Osteoblast (primary cell): ENCODE results near the gene SLC41A3. TPM values are rescaled to one million over a fixed set of nuclear protein-coding genes. Genes with fewer than 3 reads are reported as not detected.

Source experiments
- DNase-seq: peaks from one replicate; pipeline ENCODE4 v3.0.0; 2011; ENCODE audit warnings: low spot score, mixed read lengths; ENCODE audit not compliant: insufficient read length; ENCODE audit errors: missing footprints
- H2AFZ ChIP-seq: 2 replicates; pipeline ENCODE4 v1.6.0; 2011; ENCODE audit warnings: mild to moderate bottlenecking, low read length
- H3K27ac ChIP-seq: 2 replicates; pipeline ENCODE4 v1.5.1; 2011; ENCODE audit warnings: mild to moderate bottlenecking, low read depth, low read length, moderate library complexity
- H3K27me3 ChIP-seq: 2 replicates; pipeline ENCODE4 v1.6.0; 2012; ENCODE audit warnings: mild to moderate bottlenecking, control low read depth, inconsistent platforms, low read length, moderate library complexity; ENCODE audit not compliant: insufficient read depth
- H3K36me3 ChIP-seq: 2 replicates; pipeline ENCODE4 v1.5.1; 2011; ENCODE audit warnings: mild to moderate bottlenecking, low read length, control low read depth, moderate library complexity; ENCODE audit not compliant: insufficient read depth
- H3K4me1 ChIP-seq: 2 replicates; pipeline ENCODE4 v1.5.1; 2011; ENCODE audit warnings: mild to moderate bottlenecking, low read length, control low read depth, moderate library complexity; ENCODE audit not compliant: insufficient read depth
- H3K4me2 ChIP-seq: 2 replicates; pipeline ENCODE4 v1.6.0; 2011; ENCODE audit warnings: mild to moderate bottlenecking, low read length; ENCODE audit not compliant: insufficient read depth
- H3K4me3 ChIP-seq: fragments of 200-600 bp; sonication (generic); 3 replicates; pipeline ENCODE4 v1.5.1; 2012; ENCODE audit warnings: mild to moderate bottlenecking, low read length, inconsistent platforms; ENCODE audit not compliant: insufficient read depth
- H3K79me2 ChIP-seq: 2 replicates; pipeline ENCODE4 v1.6.0; 2012; ENCODE audit warnings: mild to moderate bottlenecking, low read length, control low read depth, inconsistent platforms; ENCODE audit not compliant: insufficient read depth
- H3K9me3 ChIP-seq: 2 replicates; pipeline ENCODE4 v1.5.1; 2011; ENCODE audit warnings: low read depth, low read length, control low read depth
- H4K20me1 ChIP-seq: 2 replicates; pipeline ENCODE4 v1.6.0; 2012; ENCODE audit warnings: mild to moderate bottlenecking, low read length, control low read depth; ENCODE audit not compliant: insufficient read depth
- total RNA-seq: library from RNA; depleted of rRNA; stranded (reverse); fragments of >200 nt; gene quantifications from 2 replicates; pipeline ENCODE4 v1.2.3, GENCODE V29; 2012
- TF ChIP-seq, protein P1 (sequence below): IDR thresholded peaks from 2 replicates; pipeline ENCODE4 v1.5.1; 2011; ENCODE audit warnings: mild to moderate bottlenecking, low read depth, low read length, moderate library complexity; ENCODE audit errors: extremely low read depth

SLC41A3 gene
- total RNA-seq, 1 donor = 59.4 TPM

DNA sequence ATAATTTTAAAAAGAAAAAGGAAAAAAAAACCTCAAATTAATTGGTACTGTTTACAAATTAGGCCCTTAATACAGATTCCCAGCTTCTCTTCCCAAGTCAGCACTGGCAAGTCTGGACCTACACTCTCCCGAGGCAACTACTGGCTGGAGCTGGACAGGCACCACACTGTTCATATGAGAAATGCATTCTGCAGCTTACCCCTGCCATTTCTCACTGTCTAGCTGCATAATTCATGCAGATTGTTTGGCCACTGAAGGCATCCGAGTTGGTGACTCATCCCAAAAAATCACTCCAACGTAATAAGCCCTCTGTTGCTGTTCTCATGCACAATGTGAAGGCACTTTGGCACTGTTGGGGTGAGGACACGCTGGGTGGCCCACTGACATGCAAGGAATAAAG, 69.7 kb downstream of the SLC41A3 start:
- Histone ChIP-seq H3K36me3 (peaks cover 3% of the 10 kb centered on the region), H3K4me3 (no peak overlapping the region), H2AFZ (no peak overlapping the region), H3K4me2 (no peak overlapping the region), H3K9me3 (no peaks in the 10 kb centered on the region), H3K79me2 (no peaks in the 10 kb centered on the region), H3K27me3 (no peaks in the 10 kb centered on the region), H3K27ac (no peak overlapping the region), H3K4me1 (peaks cover 3% of the 10 kb centered on the region), H4K20me1 (no peaks in the 10 kb centered on the region)
- TF ChIP-seq, protein P1, sequence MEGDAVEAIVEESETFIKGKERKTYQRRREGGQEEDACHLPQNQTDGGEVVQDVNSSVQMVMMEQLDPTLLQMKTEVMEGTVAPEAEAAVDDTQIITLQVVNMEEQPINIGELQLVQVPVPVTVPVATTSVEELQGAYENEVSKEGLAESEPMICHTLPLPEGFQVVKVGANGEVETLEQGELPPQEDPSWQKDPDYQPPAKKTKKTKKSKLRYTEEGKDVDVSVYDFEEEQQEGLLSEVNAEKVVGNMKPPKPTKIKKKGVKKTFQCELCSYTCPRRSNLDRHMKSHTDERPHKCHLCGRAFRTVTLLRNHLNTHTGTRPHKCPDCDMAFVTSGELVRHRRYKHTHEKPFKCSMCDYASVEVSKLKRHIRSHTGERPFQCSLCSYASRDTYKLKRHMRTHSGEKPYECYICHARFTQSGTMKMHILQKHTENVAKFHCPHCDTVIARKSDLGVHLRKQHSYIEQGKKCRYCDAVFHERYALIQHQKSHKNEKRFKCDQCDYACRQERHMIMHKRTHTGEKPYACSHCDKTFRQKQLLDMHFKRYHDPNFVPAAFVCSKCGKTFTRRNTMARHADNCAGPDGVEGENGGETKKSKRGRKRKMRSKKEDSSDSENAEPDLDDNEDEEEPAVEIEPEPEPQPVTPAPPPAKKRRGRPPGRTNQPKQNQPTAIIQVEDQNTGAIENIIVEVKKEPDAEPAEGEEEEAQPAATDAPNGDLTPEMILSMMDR = no peak
- peak; percentile 96 for DNase-seq

DNA sequence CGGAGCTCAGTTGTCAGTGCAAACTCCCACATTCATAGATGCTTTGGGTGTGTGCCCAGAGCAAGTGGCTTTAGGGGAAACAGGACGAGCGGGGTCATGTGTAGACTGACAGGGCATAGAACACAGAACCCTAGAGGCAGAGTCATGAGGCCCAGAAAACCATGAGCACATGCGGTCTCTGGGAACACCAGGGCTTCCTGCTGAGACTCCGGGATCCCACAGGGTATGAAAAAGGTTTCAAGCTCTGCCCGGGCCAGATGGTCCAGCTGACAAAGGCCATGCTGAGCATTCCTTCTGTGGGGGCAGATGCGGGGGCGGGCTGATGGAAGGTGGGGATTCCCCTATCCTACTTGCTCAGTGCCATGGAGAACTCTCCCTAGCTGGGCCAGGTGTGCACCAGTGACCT, 70.2 kb downstream of the SLC41A3 start:
- peaks cover 3% of the 10 kb centered on the region for H3K36me3 ChIP-seq
- peaks cover 3% of the 10 kb centered on the region for H3K4me1 ChIP-seq
- TF ChIP-seq, protein P1 = no peak
- no peak for DNase-seq
- no peaks in the 10 kb centered on the region for H4K20me1 ChIP-seq
- H3K79me2 ChIP-seq = no peaks in the 10 kb centered on the region
- H3K4me2 ChIP-seq = no peak overlapping the region
- no peak overlapping the region for H2AFZ ChIP-seq
- no peaks in the 10 kb centered on the region for H3K9me3 ChIP-seq
- H3K27ac ChIP-seq = no peak overlapping the region
- H3K4me3 ChIP-seq = no peak overlapping the region
- H3K27me3 ChIP-seq = no peaks in the 10 kb centered on the region

DNA sequence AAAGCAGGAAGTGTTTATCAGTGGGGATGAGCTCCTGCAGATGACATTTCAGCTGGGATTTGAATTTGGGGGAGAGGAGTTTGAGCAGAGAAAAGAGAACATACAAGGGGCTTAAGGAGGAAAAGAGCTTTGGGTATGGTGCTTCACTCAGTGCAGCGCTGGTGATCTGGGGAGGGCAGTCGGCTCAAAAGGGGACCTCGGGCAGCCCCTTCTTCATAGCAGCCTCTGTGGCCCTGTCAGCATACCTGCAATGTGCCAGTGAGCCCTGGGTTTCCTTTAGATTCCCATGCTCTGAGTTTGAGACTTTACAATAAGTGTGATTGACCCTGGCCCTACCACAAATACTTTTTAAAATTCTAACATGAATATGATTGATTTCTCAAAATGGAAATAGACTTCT, 74.7 kb downstream of the SLC41A3 start:
- no peak overlapping the region for H2AFZ ChIP-seq
- no peaks in the 10 kb centered on the region for H3K27me3 ChIP-seq
- peaks cover 14% of the 10 kb centered on the region for H3K4me1 ChIP-seq
- H4K20me1 ChIP-seq = no peaks in the 10 kb centered on the region
- H3K36me3 ChIP-seq = peaks cover 3% of the 10 kb centered on the region
- TF ChIP-seq, protein P1 = no peak
- no peak overlapping the region for H3K4me2 ChIP-seq
- no peaks in the 10 kb centered on the region for H3K79me2 ChIP-seq
- H3K27ac ChIP-seq = no peak overlapping the region
- H3K4me3 ChIP-seq = no peak overlapping the region
- no peaks in the 10 kb centered on the region for H3K9me3 ChIP-seq
- DNase-seq = no peak

DNA sequence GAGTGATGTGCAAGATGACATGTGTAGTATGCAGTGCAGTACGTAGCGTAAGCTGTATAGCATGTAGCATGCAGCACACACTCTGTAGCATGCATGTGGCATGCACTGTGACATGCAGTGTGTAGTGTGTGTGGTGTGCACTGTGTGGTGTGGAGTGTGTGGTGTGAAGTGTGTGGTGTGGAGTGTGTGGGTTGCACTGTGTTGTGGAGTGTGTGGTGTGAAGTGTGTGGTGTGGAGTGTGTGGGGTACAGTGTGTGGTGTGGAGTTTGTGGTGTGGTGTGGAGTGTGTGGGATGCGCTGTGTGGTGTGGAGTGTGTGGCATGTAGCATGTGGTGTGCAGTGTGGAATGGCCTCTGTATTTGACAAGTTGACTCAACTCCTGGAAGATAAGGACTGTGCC, 75.7 kb downstream of the SLC41A3 start:
- Histone ChIP-seq H3K4me2 (no peak overlapping the region), H3K4me1 (peaks cover 14% of the 10 kb centered on the region), H3K4me3 (no peak overlapping the region), H3K27me3 (no peaks in the 10 kb centered on the region), H3K79me2 (no peaks in the 10 kb centered on the region), H3K9me3 (no peaks in the 10 kb centered on the region), H3K36me3 (peaks cover 3% of the 10 kb centered on the region), H3K27ac (no peak overlapping the region), H4K20me1 (no peaks in the 10 kb centered on the region), H2AFZ (no peak overlapping the region)
- TF ChIP-seq, protein P1 = no peak
- no peak for DNase-seq
